ENCODE data around the gene PPP2R2B.

DNA sequence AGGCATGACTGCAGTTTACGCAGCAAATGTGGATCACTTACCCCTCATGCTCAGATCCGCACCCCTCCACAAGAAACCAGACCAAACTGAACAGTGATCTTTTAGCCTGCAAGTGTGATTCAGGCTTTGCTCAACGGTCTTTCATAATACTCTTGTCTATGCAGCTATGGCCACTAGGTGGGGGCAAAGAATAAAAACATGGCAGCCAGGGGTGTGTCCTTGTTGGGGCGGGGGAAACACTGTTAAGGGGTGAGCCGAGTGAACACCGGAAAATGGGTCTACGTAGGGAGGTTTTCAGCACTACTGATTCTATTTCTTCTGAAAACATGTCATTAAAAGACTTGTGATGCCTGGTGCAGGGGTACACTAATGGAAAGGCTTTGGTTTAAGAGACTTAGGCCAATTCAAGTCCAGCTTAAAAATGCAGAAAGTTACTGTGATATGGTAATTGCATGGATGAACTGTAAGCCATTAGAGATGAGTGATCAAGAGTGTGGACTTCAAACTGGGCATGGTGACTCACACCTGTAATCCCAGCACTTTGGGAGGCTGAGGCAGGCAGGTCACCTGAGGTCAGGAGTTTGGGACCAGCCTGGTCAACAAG is 312.7 kb downstream of the PPP2R2B start:
- TF ChIP-seq POLR2A (IDR thresholded peaks at IDR 0.05; ENCODE audit: extremely low read depth, insufficient read length) (no peak), CTCF (IDR thresholded peaks at IDR 0.05; ENCODE audit: low read depth, low read length) (peak; percentile 67)
